Endothelial cell of umbilical vein (primary cell): ENCODE measurements around the gene OR6V1. TPM values are rescaled to one million over a fixed set of nuclear protein-coding genes. Genes with fewer than 3 reads are reported as not detected.

Experiments used
- BruUV-seq: library from RNA; stranded (reverse); fragments of 400-500 nt; replicated peaks from 2 replicates; lab custom pipeline; 2021; lab: Mats Ljungman, UMichigan
- CTCF ChIA-PET: fragments of 300-600, 350-600 bp; sonication (Branson Sonifier 250); formaldehyde crosslinking; loops from one replicate; lab custom pipeline; 2021; ENCODE audit warnings: antibody characterized with exemption, inconsistent platforms; lab: Charles Lee
- POLR2A ChIA-PET: fragments of 300-600, 350-600 bp; sonication (Branson Sonifier 250); formaldehyde crosslinking; loops from one replicate; lab custom pipeline; 2021; ENCODE audit warnings: antibody characterized with exemption, inconsistent platforms; lab: Charles Lee
- DNase-seq: peaks from one replicate; pipeline ENCODE4 v3.0.0-alpha.2; 2011; ENCODE audit warnings: low read depth, low spot score
- FAIRE-seq: peaks from 2 replicates; lab custom pipeline; 2011; peaks lifted over from hg19 to GRCh38; lab: Jason Lieb, UNC
- H2AFZ ChIP-seq: 2 replicates; pipeline ENCODE4 v1.6.0; 2012; ENCODE audit warnings: low read depth, low read length, control low read depth, inconsistent platforms
- H3K27ac ChIP-seq: 2 replicates; pipeline ENCODE4 v1.5.1; 2011; ENCODE audit warnings: low read depth, mild to moderate bottlenecking, control low read depth, low read length, moderate library complexity; ENCODE audit not compliant: insufficient read depth
- H3K27me3 ChIP-seq, 2 experiments: 2 replicates each; pipeline versions ENCODE4 v1.6.0 to v1.6.1; 2011; ENCODE audit warnings: low read length in 2 of 2, mixed read lengths in 1 of 2; ENCODE audit not compliant: control insufficient read depth in 2 of 2, insufficient read depth in 2 of 2
- H3K36me3 ChIP-seq, 2 experiments: 2 replicates in 1 of 2; 3 replicates in 1 of 2; pipeline ENCODE4 v1.5.1; 2011; ENCODE audit warnings: low read length in 2 of 2, mild to moderate bottlenecking in 1 of 2, moderate library complexity in 1 of 2; ENCODE audit not compliant: control insufficient read depth in 2 of 2, insufficient read depth in 2 of 2; ENCODE audit errors: extremely low read depth in 1 of 2
- H3K4me1 ChIP-seq: 3 replicates; pipeline ENCODE4 v1.5.1; 2011; ENCODE audit warnings: mild to moderate bottlenecking, low read length; ENCODE audit not compliant: control insufficient read depth, insufficient read depth; ENCODE audit errors: extremely low read depth
- H3K4me2 ChIP-seq: 2 replicates; pipeline ENCODE4 v1.6.1; 2011; ENCODE audit warnings: low read length, control low read depth, mixed read lengths; ENCODE audit not compliant: insufficient read depth
- H3K4me3 ChIP-seq, 3 experiments: fragments of 200-600 bp in 1 of 3; sonication (generic), shearing (Covaris generic) in 1 of 3; replicated peaks in 1 of 3; 2 replicates each; pipeline ENCODE4 v1.5.1; 2011 to 2016; ENCODE audit warnings: control low read depth in 3 of 3, low read length in 3 of 3, mild to moderate bottlenecking in 2 of 3, inconsistent platforms in 1 of 3, low read depth in 1 of 3, moderate library complexity in 1 of 3; ENCODE audit not compliant: insufficient read depth in 1 of 3
- H3K79me2 ChIP-seq: 2 replicates; pipeline ENCODE4 v1.6.0; 2012; ENCODE audit warnings: low read length, inconsistent platforms; ENCODE audit not compliant: control insufficient read depth, insufficient read depth
- H3K9ac ChIP-seq: replicated peaks from 2 replicates; pipeline ENCODE3; 2011; ENCODE audit warnings: low read length, control low read depth; ENCODE audit not compliant: insufficient read depth; ENCODE audit errors: extremely low read depth
- H3K9me1 ChIP-seq: replicated peaks from 3 replicates; pipeline ENCODE4 v1.6.0; 2011; ENCODE audit warnings: mild to moderate bottlenecking, low read length; ENCODE audit not compliant: control insufficient read depth, insufficient read depth; ENCODE audit errors: extremely low read depth
- H3K9me3 ChIP-seq: replicated peaks from 2 replicates; pipeline ENCODE4 v1.5.1; 2012; ENCODE audit warnings: low read length, inconsistent platforms; ENCODE audit not compliant: control insufficient read depth, insufficient read depth
- H4K20me1 ChIP-seq: replicated peaks from 2 replicates; pipeline ENCODE3; 2011; ENCODE audit warnings: mild to moderate bottlenecking, low read length; ENCODE audit not compliant: control insufficient read depth, insufficient read depth; ENCODE audit errors: extremely low read depth
- CTCF ChIP-seq, 2 donors: IDR thresholded peaks; 1 replicate in 1 of 2; 2 replicates in 1 of 2; pipeline ENCODE4 v1.5.1; 2011; ENCODE audit warnings: low read length in 2 of 2, mild to moderate bottlenecking in 2 of 2, moderate library complexity in 2 of 2, control low read depth in 1 of 2, inconsistent platforms in 1 of 2, low read depth in 1 of 2; ENCODE audit not compliant: insufficient read depth in 1 of 2; ENCODE audit errors: extremely low read depth in 1 of 2
- EZH2 ChIP-seq: IDR thresholded peaks from 2 replicates; pipeline ENCODE4 v1.6.1; 2012; ENCODE audit warnings: borderline replicate concordance, low read depth, mild to moderate bottlenecking, moderate library complexity, low read length, inconsistent platforms; ENCODE audit not compliant: severe bottlenecking
- FOS ChIP-seq: IDR thresholded peaks from 2 replicates; pipeline ENCODE4 v1.6.1; 2011; ENCODE audit warnings: mild to moderate bottlenecking, low read length, moderate library complexity, borderline replicate concordance; ENCODE audit not compliant: insufficient read depth
- GATA2 ChIP-seq: IDR thresholded peaks from 2 replicates; pipeline ENCODE4 v1.7.0; 2011; ENCODE audit warnings: low read depth, mild to moderate bottlenecking, moderate library complexity, mixed read lengths, low read length; ENCODE audit not compliant: insufficient read length, insufficient read depth
- MAX ChIP-seq: IDR thresholded peaks from 2 replicates; pipeline ENCODE4 v1.6.1; 2011; ENCODE audit not compliant: insufficient read depth, insufficient read length
- MYC ChIP-seq: IDR thresholded peaks from one replicate; pipeline ENCODE4 v1.6.1; 2011; ENCODE audit warnings: mild to moderate bottlenecking, low read depth, low read length
- POLR2A ChIP-seq: IDR thresholded peaks from 2 replicates; pipeline ENCODE4 v1.6.1; 2012; ENCODE audit warnings: low read depth, mild to moderate bottlenecking, control low read depth, low read length
- POLR2AphosphoS5 ChIP-seq: IDR thresholded peaks from 2 replicates; pipeline ENCODE4 v1.6.1; 2012; ENCODE audit warnings: low read depth, mild to moderate bottlenecking, control low read depth, low read length, moderate library complexity; ENCODE audit not compliant: insufficient read depth
- dilution Hi-C: fragments of 300-500 bp; cut with MboI; formaldehyde crosslinking; loops from one replicate; pipeline ENCODE4 v1.15.0; 2019; ENCODE audit warnings: low sequenced_read_pairs; ENCODE audit not compliant: extremely low pct_ligation_motif_present
- intact Hi-C: fragments of 100-400 bp; cut with micrococcal nuclease; formaldehyde crosslinking; loops from one replicate; pipeline ENCODE4 v1.10.0; 2022
- polyA plus RNA-seq, 4 experiments: library from polyadenylated mRNA; depleted of rRNA in 3 of 4; stranded (reverse) in 3 of 4; unstranded in 1 of 4; fragments of >200 nt; gene quantifications; 2 replicates each; pipeline versions ENCODE4 v1.2.1 to v1.2.3, GENCODE V29; 2011 to 2012; ENCODE audit warnings: missing spikeins in 1 of 4
- total RNA-seq: library from RNA; stranded (reverse); gene quantifications from 2 replicates; pipeline ENCODE4 v1.2.3, GENCODE V29; 2021

OR6V1 gene
- total and polyA plus RNA-seq, 2 donors (not counting 3 experiments of a cell fraction or from before 2014, with no cell fraction given) = not detected

GRCh38 chr7:143012001-143012400 is 40.1 kb upstream of the OR6V1 start:
- H2AFZ ChIP-seq = no peak overlapping the region
- no TSS peak for BruUV-seq

More at GRCh38 chr7:143012001-143012400, 40.1 kb upstream of the OR6V1 start:
- no peaks in the 10 kb centered on the region for H3K9me1 ChIP-seq
- H3K27me3 ChIP-seq = no peaks in the 10 kb centered on the region
- H3K27ac ChIP-seq = no peak overlapping the region
- TF ChIP-seq GATA2 (no peak), EZH2 (no peak), FOS (no peak), CTCF (IDR thresholded peaks at IDR 0.05; ENCODE audit: extremely low read depth in 1 of 2, insufficient read depth in 1 of 2, low read depth in 1 of 2, low read length in 2 of 2) (no peak), MYC (no peak), MAX (no peak), POLR2AphosphoS5 (no peak), POLR2A (no peak)
- H3K4me1 ChIP-seq = peaks cover 9% of the 10 kb centered on the region
- no peaks in the 10 kb centered on the region for H3K79me2 ChIP-seq
- dilution Hi-C loops = loop anchor here (25.0 kb wide), 1 partner anchor 200 kb away; the partner anchor contains the start of gene TAS2R40
- H4K20me1 ChIP-seq = no peaks in the 10 kb centered on the region
- FAIRE-seq (no peak), DNase-seq (no peak)
- H3K4me3 ChIP-seq = no peak overlapping the region
- POLR2A ChIA-PET = no interaction called here
- no peak overlapping the region for H3K9ac ChIP-seq
- intact Hi-C loops = loop anchor here (10.0 kb wide), 1 partner anchor 493 kb away; no protein-coding TSS in a partner anchor
- CTCF ChIA-PET = interaction anchor here (6.4 to 26.4 kb wide), 2 partner anchors 9 to 207 kb away, joined by 39 to 967 read pairs; partner anchors contain the start of gene TAS2R40
- H3K36me3 ChIP-seq = no peaks in the 10 kb centered on the region
- no peak overlapping the region for H3K4me2 ChIP-seq
- H3K9me3 ChIP-seq = no peaks in the 10 kb centered on the region
